Measurements from ENCODE around the gene TMEM41B. TPM values are rescaled to one million over a fixed set of nuclear protein-coding genes. Genes with fewer than 3 reads are reported as not detected.

The TMEM41B gene
- total and polyA plus RNA-seq, 4 donors = 20.6 to 86.5 (median 72.3) TPM

DNA sequence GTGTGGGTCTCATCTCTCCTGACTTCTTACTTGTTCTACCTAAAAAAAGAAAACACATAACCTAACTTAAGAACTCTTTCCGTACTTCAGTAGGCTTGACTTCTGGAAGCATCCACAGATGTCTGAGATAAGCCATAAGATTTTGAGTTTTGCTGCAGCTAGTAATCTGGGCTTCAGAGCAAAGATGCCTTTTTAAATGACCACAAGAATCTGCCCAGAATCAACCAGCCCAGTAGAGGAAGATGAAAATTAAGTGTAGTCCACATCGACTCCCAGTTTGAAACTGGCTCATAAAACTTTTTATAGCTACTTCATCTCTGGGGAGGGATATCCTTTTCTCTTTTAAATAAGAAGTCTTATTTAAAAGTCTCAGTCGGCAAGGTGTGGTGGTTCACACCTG, 60.0 kb downstream of the TMEM41B start:
- TF ChIP-seq CTCF (IDR thresholded peaks at IDR 0.05; ENCODE audit: control extremely low read depth, extremely low read depth) = no peak
- no peaks in the 10 kb centered on the region for H3K9me3 ChIP-seq (ENCODE audit: control insufficient read depth in 4 of 4, insufficient read depth in 3 of 4, low read length in 3 of 4)
- peaks cover 0 to 3% (median 1%) of the 10 kb centered on the region in 4 donors for H3K36me3 ChIP-seq (ENCODE audit: control insufficient read depth in 4 of 4, insufficient read depth in 4 of 4, low read length in 4 of 4)
- DNase-seq (no peak), ATAC-seq (ENCODE audit: insufficient read depth, low FRiP score) (no peak)
- peaks cover 0 to 13% (median 0%) of the 10 kb centered on the region in 5 donors for H3K4me1 ChIP-seq (ENCODE audit: control insufficient read depth in 5 of 5, insufficient read depth in 5 of 5, low read length in 5 of 5)
- H3K9ac ChIP-seq (ENCODE audit: insufficient read depth in 1 of 2, low read length in 2 of 2) = no peak overlapping the region
- H3K4me3 ChIP-seq = no peak overlapping the region
- 98 to 99% methylated on average over 3 of the region's 3 CpGs for whole genome bisulfite sequencing, 2 donors
- no peak overlapping the region for H3K27ac ChIP-seq (ENCODE audit: low read depth in 1 of 2, low read length in 1 of 2)
- H3K27me3 ChIP-seq (ENCODE audit: control insufficient read depth in 3 of 3, insufficient read depth in 3 of 3, low read length in 2 of 3) = no peaks in the 10 kb centered on the region

GRCh38 chr11:9253086-9253485, 61.3 kb downstream of the TMEM41B start:
- H3K4me3 ChIP-seq = no peak overlapping the region
- DNase-seq (no peak), ATAC-seq (ENCODE audit: insufficient read depth, low FRiP score) (no peak)
- no peak overlapping the region for H3K9ac ChIP-seq (ENCODE audit: insufficient read depth in 1 of 2, low read length in 2 of 2)
- peaks cover 0 to 3% (median 1%) of the 10 kb centered on the region in 4 donors for H3K36me3 ChIP-seq (ENCODE audit: control insufficient read depth in 4 of 4, insufficient read depth in 4 of 4, low read length in 4 of 4)
- TF ChIP-seq CTCF (IDR thresholded peaks at IDR 0.05; ENCODE audit: control extremely low read depth, extremely low read depth) = no peak
- H3K4me1 ChIP-seq (ENCODE audit: control insufficient read depth in 5 of 5, insufficient read depth in 5 of 5, low read length in 5 of 5) = peaks cover 0 to 13% (median 0%) of the 10 kb centered on the region in 5 donors
- no peaks in the 10 kb centered on the region for H3K9me3 ChIP-seq (ENCODE audit: control insufficient read depth in 4 of 4, insufficient read depth in 3 of 4, low read length in 3 of 4)
- no peaks in the 10 kb centered on the region for H3K27me3 ChIP-seq (ENCODE audit: control insufficient read depth in 3 of 3, insufficient read depth in 3 of 3, low read length in 2 of 3)
- 40 to 53% methylated on average over 3 of the region's 3 CpGs for WGBS, 2 donors
- H3K27ac ChIP-seq (ENCODE audit: low read depth in 1 of 2, low read length in 1 of 2) = peak overlapping the region in 1 of 2 donors; percentile 36

DNA sequence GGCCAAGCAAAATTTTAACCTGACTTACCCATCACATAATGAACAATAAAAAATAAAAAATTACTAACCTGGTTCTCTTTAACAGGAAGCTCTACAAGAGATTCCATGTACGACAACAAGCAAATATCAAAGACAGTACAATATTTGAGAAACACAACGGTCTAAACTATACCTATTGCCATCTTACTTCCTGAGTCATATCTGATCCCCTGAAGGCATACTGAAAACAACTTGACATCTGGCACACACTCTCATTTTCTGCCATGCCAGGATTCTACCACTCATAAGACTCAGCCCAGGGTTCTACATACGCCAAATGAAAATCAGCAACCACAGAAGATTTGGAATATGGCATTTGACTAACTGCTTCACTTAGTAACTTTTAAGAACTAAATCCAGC, 63.1 kb downstream of the TMEM41B start:
- no peak overlapping the region for H3K27ac ChIP-seq (ENCODE audit: low read depth in 1 of 2, low read length in 1 of 2)
- H3K27me3 ChIP-seq (ENCODE audit: control insufficient read depth in 3 of 3, insufficient read depth in 3 of 3, low read length in 2 of 3) = no peaks in the 10 kb centered on the region
- H3K9ac ChIP-seq (ENCODE audit: insufficient read depth in 1 of 2, low read length in 2 of 2) = no peak overlapping the region
- H3K4me3 ChIP-seq = no peak overlapping the region
- DNase-seq (no peak), ATAC-seq (ENCODE audit: insufficient read depth, low FRiP score) (no peak)
- H3K36me3 ChIP-seq (ENCODE audit: control insufficient read depth in 4 of 4, insufficient read depth in 4 of 4, low read length in 4 of 4) = peaks cover 0 to 3% (median 1%) of the 10 kb centered on the region in 4 donors
- no peak for TF ChIP-seq CTCF (IDR thresholded peaks at IDR 0.05; ENCODE audit: control extremely low read depth, extremely low read depth)
- H3K4me1 ChIP-seq (ENCODE audit: control insufficient read depth in 5 of 5, insufficient read depth in 5 of 5, low read length in 5 of 5) = peaks cover 0 to 13% (median 0%) of the 10 kb centered on the region in 5 donors
- no peaks in the 10 kb centered on the region for H3K9me3 ChIP-seq (ENCODE audit: control insufficient read depth in 4 of 4, insufficient read depth in 3 of 4, low read length in 3 of 4)
- WGBS, 2 donors = 71 to 76% methylated on average over 3 of the region's 3 CpGs

DNA sequence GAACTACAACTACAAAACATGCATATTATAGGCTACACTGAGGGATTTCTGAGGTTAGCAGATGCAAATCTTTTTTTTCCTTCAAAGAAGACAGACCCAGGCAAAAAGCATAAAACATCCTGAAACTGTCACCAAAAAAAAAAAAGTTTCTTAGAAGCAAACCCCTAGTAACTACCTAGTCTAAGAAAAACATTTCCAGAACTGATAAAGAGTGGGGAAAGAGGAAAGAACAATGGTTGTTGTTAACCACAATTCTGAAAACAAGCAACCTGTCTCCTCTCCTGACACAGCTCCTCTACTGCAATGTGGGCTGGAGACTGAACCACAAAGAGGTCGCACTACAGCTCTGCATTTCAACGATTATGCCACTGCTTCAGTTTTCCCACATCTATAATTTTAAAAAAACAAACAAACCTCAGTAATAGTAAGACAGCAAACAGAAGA, 64.2 kb downstream of the TMEM41B start:
- Histone ChIP-seq H3K4me1 (ENCODE audit: control insufficient read depth in 5 of 5, insufficient read depth in 5 of 5, low read length in 5 of 5) (peaks cover 0 to 13% (median 0%) of the 10 kb centered on the region in 5 donors), H3K27me3 (ENCODE audit: control insufficient read depth in 3 of 3, insufficient read depth in 3 of 3, low read length in 2 of 3) (no peaks in the 10 kb centered on the region), H3K4me3 (no peak overlapping the region), H3K9me3 (ENCODE audit: control insufficient read depth in 4 of 4, insufficient read depth in 3 of 4, low read length in 3 of 4) (no peaks in the 10 kb centered on the region), H3K36me3 (ENCODE audit: control insufficient read depth in 4 of 4, insufficient read depth in 4 of 4, low read length in 4 of 4) (peaks cover 0 to 2% (median 0%) of the 10 kb centered on the region in 4 donors), H3K27ac (ENCODE audit: low read depth in 1 of 2, low read length in 1 of 2) (no peak overlapping the region), H3K9ac (ENCODE audit: insufficient read depth in 1 of 2, low read length in 2 of 2) (peak overlapping the region in 1 of 2 donors; percentile 5)
- 10 to 26% methylated on average over 2 of the region's 2 CpGs for WGBS, 2 donors
- DNase-seq (no peak), ATAC-seq (ENCODE audit: insufficient read depth, low FRiP score) (no peak)
- no peak for TF ChIP-seq CTCF (IDR thresholded peaks at IDR 0.05; ENCODE audit: control extremely low read depth, extremely low read depth)
